Mesendoderm (in vitro differentiated cells): ENCODE measurements around the gene ANKS1A.
A peak's percentile ranks its signal among the peaks of the same experiment; 100 is the strongest.

ENCODE experiments used
- DNase-seq: peaks from one replicate; pipeline ENCODE4 v3.0.0; 2013
- H2AK5ac ChIP-seq: 2 replicates; pipeline ENCODE4 v1.6.1; 2013; ENCODE audit warnings: low read length, inconsistent platforms
- H2BK120ac ChIP-seq: 2 replicates; pipeline ENCODE4 v1.6.1; 2013; ENCODE audit warnings: low read depth, mild to moderate bottlenecking, low read length, moderate library complexity, mixed read lengths
- H2BK15ac ChIP-seq: replicated peaks from 2 replicates; pipeline ENCODE4 v1.6.1; 2013; ENCODE audit warnings: low read depth, mild to moderate bottlenecking, moderate library complexity
- H2BK5ac ChIP-seq: 2 replicates; pipeline ENCODE4 v1.6.1; 2013; ENCODE audit warnings: low read length, inconsistent platforms
- H3K18ac ChIP-seq: 2 replicates; pipeline ENCODE4 v1.6.1; 2013; ENCODE audit warnings: mild to moderate bottlenecking, low read length, mixed read lengths
- H3K23ac ChIP-seq: one replicate; pipeline ENCODE4 v1.6.1; 2013; ENCODE audit warnings: low read length
- H3K27ac ChIP-seq: 2 replicates; pipeline ENCODE4 v1.5.1; 2013; ENCODE audit warnings: low read depth, mild to moderate bottlenecking, inconsistent platforms, low read length, moderate library complexity
- H3K27me3 ChIP-seq: 2 replicates; pipeline ENCODE4 v1.6.1; 2013; ENCODE audit warnings: low read length, control low read depth, mild to moderate bottlenecking, inconsistent platforms; ENCODE audit not compliant: insufficient read depth, poor library complexity
- H3K36me3 ChIP-seq: 2 replicates; pipeline ENCODE4 v1.6.1; 2013; ENCODE audit warnings: low read length, inconsistent platforms; ENCODE audit not compliant: control insufficient read depth, insufficient read depth
- H3K4ac ChIP-seq: one replicate; pipeline ENCODE4 v1.6.1; 2013; ENCODE audit warnings: low read depth, mild to moderate bottlenecking, low read length, moderate library complexity
- H3K4me1 ChIP-seq: 2 replicates; pipeline ENCODE4 v1.6.1; 2013; ENCODE audit warnings: low read depth, low read length, inconsistent platforms; ENCODE audit not compliant: control insufficient read depth
- H3K4me2 ChIP-seq: 2 replicates; pipeline ENCODE4 v1.6.1; 2013; ENCODE audit warnings: low read length
- H3K4me3 ChIP-seq: 2 replicates; pipeline ENCODE4 v1.5.1; 2013; ENCODE audit warnings: mild to moderate bottlenecking, low read length
- H3K56ac ChIP-seq: one replicate; pipeline ENCODE4 v1.6.1; 2013; ENCODE audit warnings: low read length
- H3K79me1 ChIP-seq: 2 replicates; pipeline ENCODE4 v1.6.1; 2013; ENCODE audit warnings: low read length, inconsistent platforms
- H3K79me2 ChIP-seq: 2 replicates; pipeline ENCODE4 v1.6.1; 2013; ENCODE audit warnings: mild to moderate bottlenecking, low read length; ENCODE audit not compliant: control insufficient read depth, insufficient read depth
- H3K9ac ChIP-seq: 2 replicates; pipeline ENCODE4 v1.6.1; 2013; ENCODE audit warnings: low read length, inconsistent platforms
- H4K5ac ChIP-seq: one replicate; pipeline ENCODE4 v1.6.1; 2013; ENCODE audit warnings: low read length
- H4K8ac ChIP-seq: one replicate; pipeline ENCODE4 v1.6.1; 2013; ENCODE audit warnings: low read depth, mild to moderate bottlenecking, control low read depth, low read length, moderate library complexity
- WGBS: extraction: QIAGEN DNeasy Blood & Tissue Kit; methylation state at CpG from one replicate; pipeline ENCODE4 v1.1.7; 2013; ENCODE audit warnings: low lambda C conversion rate, missing lambda C conversion rate; ENCODE audit not compliant: insufficient coverage; ENCODE audit errors: extremely low coverage; 5-methylcytosine and 5-hydroxymethylcytosine counted together

ANKS1A gene

DNA sequence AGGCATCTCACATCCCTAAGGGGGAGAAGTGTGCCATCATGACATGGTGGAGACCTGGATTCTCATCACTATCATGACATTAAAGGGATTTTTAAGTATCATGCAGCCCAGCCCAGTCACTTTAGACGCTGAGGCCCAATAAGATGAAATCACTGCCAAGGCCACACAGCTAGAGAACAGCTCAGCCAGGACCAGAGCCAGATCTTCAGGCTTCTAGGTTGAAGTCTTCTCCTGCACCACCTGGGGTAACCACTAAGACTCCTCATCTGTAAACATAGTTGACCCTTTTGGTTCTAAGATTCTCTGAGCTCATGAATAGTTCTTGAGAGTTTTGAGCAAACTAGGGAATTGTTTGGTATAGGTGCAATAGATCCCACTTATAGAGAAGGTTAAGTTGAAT, 126.9 kb downstream of the ANKS1A start:
- H3K27ac ChIP-seq, result no peak overlapping the region
- H4K5ac ChIP-seq, result no peak overlapping the region
- no peak overlapping the region for H2BK5ac ChIP-seq
- no peak for DNase-seq
- no peak overlapping the region for H4K8ac ChIP-seq
- H3K18ac ChIP-seq, result no peak overlapping the region
- WGBS, result no CpG with 5 or more reads among the region's 1 CpG
- H3K36me3 ChIP-seq, result no peaks in the 10 kb centered on the region
- H2BK15ac ChIP-seq, result no peak overlapping the region
- no peak overlapping the region for H2AK5ac ChIP-seq
- H3K4me3 ChIP-seq, result no peak overlapping the region
- H3K56ac ChIP-seq, result no peak overlapping the region
- no peak overlapping the region for H3K4ac ChIP-seq
- H2BK120ac ChIP-seq, result no peak overlapping the region
- no peak overlapping the region for H3K4me2 ChIP-seq
- H3K23ac ChIP-seq, result no peak overlapping the region
- peaks cover 3% of the 10 kb centered on the region for H3K4me1 ChIP-seq
- H3K79me1 ChIP-seq, result no peaks in the 10 kb centered on the region
- no peaks in the 10 kb centered on the region for H3K27me3 ChIP-seq
- no peak overlapping the region for H3K9ac ChIP-seq
- no peaks in the 10 kb centered on the region for H3K79me2 ChIP-seq

DNA sequence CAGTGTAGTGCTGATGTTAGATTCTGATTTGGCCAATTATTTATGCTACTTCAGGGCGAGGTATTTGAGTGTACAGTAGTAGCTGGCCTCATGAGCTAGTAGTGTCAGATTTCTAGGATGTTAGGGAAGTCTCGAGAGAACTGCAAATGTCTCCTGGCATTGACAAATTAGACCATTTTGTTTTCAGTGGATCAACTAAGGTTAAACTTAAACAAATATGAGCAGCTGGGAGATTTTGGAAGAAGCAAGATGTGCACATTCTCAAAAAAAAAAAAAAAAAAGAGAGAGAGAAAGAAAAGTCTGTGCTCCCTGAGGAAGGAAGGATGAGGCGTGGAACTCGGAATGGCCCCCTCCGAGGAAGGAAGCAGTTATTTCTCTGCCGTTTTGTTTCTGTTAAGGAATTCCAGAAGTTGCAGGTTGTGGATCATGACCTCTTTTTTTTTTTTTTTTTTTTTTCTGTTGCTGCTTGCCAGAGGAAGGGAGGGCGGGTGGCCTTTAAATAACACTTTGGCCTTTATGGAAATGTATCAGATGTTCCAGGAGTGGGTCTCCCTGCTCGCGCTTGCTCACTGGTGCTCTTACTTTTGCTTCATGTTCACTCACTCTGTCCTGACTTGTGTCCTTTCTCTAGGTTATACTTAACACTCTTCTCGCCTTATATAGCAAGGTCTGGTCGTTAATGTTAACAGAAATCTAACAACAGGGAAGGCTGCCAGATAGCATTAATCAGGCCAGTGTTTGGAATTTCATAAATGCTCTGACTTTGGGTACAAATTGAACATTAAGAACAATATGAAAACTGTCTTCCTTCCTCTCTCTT, 127.7 kb downstream of the ANKS1A start:
- no peak overlapping the region for H3K4ac ChIP-seq
- WGBS, result no CpG with 5 or more reads among the region's 11 CpGs
- H3K79me1 ChIP-seq, result no peaks in the 10 kb centered on the region
- no peak overlapping the region for H3K18ac ChIP-seq
- H2BK120ac ChIP-seq, result no peak overlapping the region
- peaks cover 3% of the 10 kb centered on the region for H3K4me1 ChIP-seq
- no peaks in the 10 kb centered on the region for H3K36me3 ChIP-seq
- no peaks in the 10 kb centered on the region for H3K79me2 ChIP-seq
- no peak overlapping the region for H4K8ac ChIP-seq
- H3K27ac ChIP-seq, result no peak overlapping the region
- H4K5ac ChIP-seq, result no peak overlapping the region
- no peak overlapping the region for H2BK5ac ChIP-seq
- H3K4me3 ChIP-seq, result no peak overlapping the region
- no peak overlapping the region for H3K9ac ChIP-seq
- no peak overlapping the region for H3K4me2 ChIP-seq
- H3K56ac ChIP-seq, result no peak overlapping the region
- DNase-seq, result no peak
- no peak overlapping the region for H2BK15ac ChIP-seq
- no peaks in the 10 kb centered on the region for H3K27me3 ChIP-seq
- no peak overlapping the region for H2AK5ac ChIP-seq
- peak overlapping the region; percentile 53 for H3K23ac ChIP-seq

DNA sequence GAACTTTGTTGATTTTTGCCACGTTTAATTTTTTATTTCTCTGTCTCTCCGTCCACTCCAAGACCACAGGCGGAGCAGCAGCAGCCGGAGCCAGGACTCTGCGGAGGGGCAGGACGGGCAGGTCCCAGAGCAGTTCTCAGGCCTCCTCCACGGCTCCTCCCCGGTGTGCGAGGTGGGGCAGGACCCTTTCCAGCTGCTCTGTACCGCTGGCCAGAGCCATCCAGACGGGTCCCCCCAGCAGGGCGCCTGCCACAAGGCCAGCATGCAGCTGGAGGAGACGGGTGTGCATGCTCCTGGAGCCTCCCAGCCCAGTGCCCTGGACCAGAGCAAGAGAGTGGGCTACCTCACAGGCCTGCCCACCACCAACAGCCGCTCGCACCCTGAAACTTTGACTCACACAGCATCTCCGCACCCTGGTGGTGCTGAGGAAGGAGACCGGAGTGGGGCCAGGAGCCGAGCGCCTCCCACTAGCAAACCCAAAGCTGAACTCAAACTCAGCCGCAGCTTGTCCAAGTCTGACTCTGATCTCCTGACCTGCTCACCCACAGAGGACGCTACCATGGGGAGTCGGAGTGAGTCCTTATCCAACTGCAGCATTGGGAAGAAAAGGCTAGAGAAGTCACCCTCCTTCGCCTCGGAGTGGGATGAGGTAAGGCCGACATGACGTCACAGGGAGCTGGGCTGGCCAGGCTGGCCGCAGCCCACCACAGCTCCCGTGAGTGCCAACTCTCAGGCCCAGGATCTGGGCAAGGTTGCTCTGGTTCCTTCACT, 128.5 kb downstream of the ANKS1A start:
- no peak overlapping the region for H4K5ac ChIP-seq
- H3K56ac ChIP-seq, result no peak overlapping the region
- no peak overlapping the region for H3K4ac ChIP-seq
- DNase-seq, result no peak
- H3K9ac ChIP-seq, result no peak overlapping the region
- no peak overlapping the region for H3K18ac ChIP-seq
- no peak overlapping the region for H3K4me2 ChIP-seq
- H3K27me3 ChIP-seq, result no peaks in the 10 kb centered on the region
- no CpG with 5 or more reads among the region's 28 CpGs for whole genome bisulfite sequencing
- H2BK15ac ChIP-seq, result no peak overlapping the region
- no peaks in the 10 kb centered on the region for H3K36me3 ChIP-seq
- no peak overlapping the region for H2BK120ac ChIP-seq
- H3K79me2 ChIP-seq, result no peaks in the 10 kb centered on the region
- H3K4me1 ChIP-seq, result peaks cover 3% of the 10 kb centered on the region
- H3K4me3 ChIP-seq, result no peak overlapping the region
- no peaks in the 10 kb centered on the region for H3K79me1 ChIP-seq
- no peak overlapping the region for H4K8ac ChIP-seq
- no peak overlapping the region for H3K23ac ChIP-seq
- no peak overlapping the region for H2AK5ac ChIP-seq
- H3K27ac ChIP-seq, result no peak overlapping the region
- H2BK5ac ChIP-seq, result no peak overlapping the region

DNA sequence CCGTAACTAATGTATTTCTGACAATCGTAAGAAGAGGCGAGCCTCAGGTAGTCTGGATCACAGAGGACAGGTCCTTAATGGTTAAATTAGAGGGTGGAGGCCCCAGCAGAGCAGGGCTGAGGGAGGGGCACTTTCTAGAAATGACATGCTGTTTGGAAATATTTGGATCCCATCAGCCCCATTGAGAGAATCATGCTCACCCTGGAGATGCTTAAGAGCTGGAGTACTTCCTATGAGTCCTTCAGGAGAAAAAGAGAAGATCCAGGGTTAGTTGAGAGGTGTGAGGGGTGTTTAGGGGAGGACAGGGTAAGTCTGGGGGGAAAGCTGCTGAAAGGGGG, 129.1 kb downstream of the ANKS1A start:
- no peaks in the 10 kb centered on the region for H3K27me3 ChIP-seq
- H2BK120ac ChIP-seq, result no peak overlapping the region
- no peak overlapping the region for H3K27ac ChIP-seq
- no peak overlapping the region for H2BK5ac ChIP-seq
- H3K9ac ChIP-seq, result no peak overlapping the region
- H3K4me2 ChIP-seq, result no peak overlapping the region
- H3K56ac ChIP-seq, result no peak overlapping the region
- H2AK5ac ChIP-seq, result no peak overlapping the region
- WGBS, result no CpG with 5 or more reads among the region's 3 CpGs
- DNase-seq, result no peak
- H2BK15ac ChIP-seq, result no peak overlapping the region
- no peak overlapping the region for H3K4ac ChIP-seq
- no peak overlapping the region for H4K8ac ChIP-seq
- H4K5ac ChIP-seq, result no peak overlapping the region
- H3K79me2 ChIP-seq, result no peaks in the 10 kb centered on the region
- no peak overlapping the region for H3K18ac ChIP-seq
- no peak overlapping the region for H3K23ac ChIP-seq
- H3K36me3 ChIP-seq, result no peaks in the 10 kb centered on the region
- H3K79me1 ChIP-seq, result no peaks in the 10 kb centered on the region
- peaks cover 5% of the 10 kb centered on the region for H3K4me1 ChIP-seq
- no peak overlapping the region for H3K4me3 ChIP-seq

DNA sequence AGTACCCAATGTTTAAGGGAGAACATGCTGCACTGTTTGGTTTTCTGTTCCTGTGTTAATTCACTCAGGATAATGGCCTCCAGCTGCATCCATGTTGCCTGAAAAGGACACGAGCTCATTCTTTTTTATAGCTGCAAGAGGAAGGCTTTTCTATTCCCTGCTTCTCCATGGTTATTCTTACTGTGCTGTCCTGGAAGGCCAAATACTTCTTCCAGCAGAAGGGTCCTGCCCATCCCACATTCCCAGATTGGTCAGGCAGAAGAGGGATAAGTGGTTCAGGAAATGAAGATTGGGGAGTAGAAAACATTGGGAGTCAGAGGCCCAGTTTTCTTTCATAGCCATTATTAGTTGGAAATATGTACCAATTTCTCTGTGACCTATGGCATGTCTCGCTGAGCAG, 129.7 kb downstream of the ANKS1A start:
- Histone ChIP-seq H3K36me3 (no peaks in the 10 kb centered on the region), H3K4me1 (peaks cover 9% of the 10 kb centered on the region), H3K27me3 (no peaks in the 10 kb centered on the region), H2AK5ac (no peak overlapping the region), H4K5ac (no peak overlapping the region), H3K4ac (no peak overlapping the region), H3K4me3 (no peak overlapping the region), H3K23ac (no peak overlapping the region), H3K56ac (no peak overlapping the region), H2BK120ac (no peak overlapping the region), H4K8ac (no peak overlapping the region), H2BK5ac (no peak overlapping the region), H3K79me2 (no peaks in the 10 kb centered on the region), H2BK15ac (no peak overlapping the region), H3K4me2 (no peak overlapping the region), H3K18ac (no peak overlapping the region), H3K9ac (no peak overlapping the region), H3K79me1 (no peaks in the 10 kb centered on the region), H3K27ac (no peak overlapping the region)
- no CpG with 5 or more reads among the region's 2 CpGs for WGBS
- no peak for DNase-seq
